Fibroblast of villous mesenchyme (primary cell): ENCODE results near the gene C1orf159. TPM values are rescaled to one million over a fixed set of nuclear protein-coding genes. Genes with fewer than 3 reads are reported as not detected.
"Not testable (repeated sequence)": the region's sequence is repeated elsewhere in the genome, so short reads cannot be mapped to it uniquely, and the experiment has no call there.

ENCODE experiments used
- DNase-seq: peaks from one replicate; pipeline ENCODE4 v3.0.0-alpha.2; 2010; ENCODE audit warnings: low read depth
- H3K4me3 ChIP-seq: 2 replicates; pipeline ENCODE4 v1.5.1; 2011; ENCODE audit warnings: low read depth, mild to moderate bottlenecking, low read length
- CTCF ChIP-seq: IDR thresholded peaks from 2 replicates; pipeline ENCODE4 v1.5.1; 2012; ENCODE audit warnings: low read depth, mild to moderate bottlenecking, low read length; ENCODE audit not compliant: insufficient read depth
- total RNA-seq: library from RNA; depleted of rRNA; stranded (reverse); fragments of >200 nt; gene quantifications from 2 replicates; pipeline ENCODE4 v1.2.3, GENCODE V29; 2012

Gene C1orf159
- total RNA-seq, 1 donor, result 6.5 TPM

- DNase-seq, result no peak
- no peak for TF ChIP-seq CTCF
These were observed 48.5 kb downstream of the C1orf159 start for GRCh38 chr1:1067284-1067859.

GRCh38 chr1:1066403-1067283, 49.2 kb downstream of the C1orf159 start:
- TF ChIP-seq CTCF, result no peak
- H3K4me3 ChIP-seq, result no peak overlapping the region
- DNase-seq, result no peak

More at GRCh38 chr1:1067284-1067859, 48.5 kb downstream of the C1orf159 start:
- H3K4me3 ChIP-seq, result no peak overlapping the region

- not testable (repeated sequence) for H3K4me3 ChIP-seq
- DNase-seq, result peak; percentile 17
These were observed 50.0 kb downstream of the C1orf159 start for GRCh38 chr1:1065940-1066304.

- TF ChIP-seq CTCF, result no peak
- DNase-seq, result no peak
- H3K4me3 ChIP-seq, result no peak overlapping the region
These were observed 50.5 kb downstream of the C1orf159 start for GRCh38 chr1:1065265-1065939.

GRCh38 chr1:1063945-1064831, 51.7 kb downstream of the C1orf159 start:
- peak; percentile 84 for DNase-seq
- peak; percentile 67 for TF ChIP-seq CTCF
- no peak overlapping the region for H3K4me3 ChIP-seq

- no peak for DNase-seq
- TF ChIP-seq CTCF, result no peak
- H3K4me3 ChIP-seq, result no peak overlapping the region
These were observed 52.5 kb downstream of the C1orf159 start for GRCh38 chr1:1063261-1063944.
